Measurements from ENCODE around the gene CPLANE2.

DNA sequence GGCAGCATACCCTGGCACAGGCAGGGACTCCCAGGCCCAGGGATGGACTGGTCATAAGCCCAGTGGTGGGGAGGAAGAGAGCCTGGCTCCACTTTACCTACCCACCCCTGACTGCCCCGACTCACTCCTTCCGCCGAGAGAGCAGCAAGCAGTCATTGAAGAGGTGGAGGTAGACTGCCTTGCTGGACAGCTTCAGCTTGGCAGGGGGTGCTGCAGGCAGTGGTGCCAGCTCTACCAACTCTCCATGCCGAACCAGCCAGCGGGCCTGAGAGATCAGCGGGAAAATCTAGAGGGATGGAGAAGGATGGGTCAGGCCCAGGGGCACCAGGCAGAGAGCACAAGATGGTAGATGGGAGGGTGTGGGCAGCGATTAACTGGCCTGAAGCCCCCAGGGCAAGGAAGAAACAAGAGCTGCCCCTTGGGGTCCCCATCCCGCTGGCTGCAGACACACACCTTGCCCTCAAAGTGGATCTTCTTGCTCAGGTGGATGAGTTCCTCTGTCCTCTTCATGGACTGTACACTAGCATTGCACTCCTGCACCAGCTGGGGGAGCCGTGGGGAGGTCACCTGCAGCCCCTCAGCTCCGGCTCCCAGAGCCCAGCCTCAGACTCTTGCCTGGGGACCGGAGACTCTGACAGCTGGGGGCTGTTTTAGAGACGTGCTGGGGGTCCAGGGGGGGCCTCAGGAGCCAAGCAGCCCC lies 32.2 kb downstream of the CPLANE2 start:
- TF ChIP-seq, protein P1, sequence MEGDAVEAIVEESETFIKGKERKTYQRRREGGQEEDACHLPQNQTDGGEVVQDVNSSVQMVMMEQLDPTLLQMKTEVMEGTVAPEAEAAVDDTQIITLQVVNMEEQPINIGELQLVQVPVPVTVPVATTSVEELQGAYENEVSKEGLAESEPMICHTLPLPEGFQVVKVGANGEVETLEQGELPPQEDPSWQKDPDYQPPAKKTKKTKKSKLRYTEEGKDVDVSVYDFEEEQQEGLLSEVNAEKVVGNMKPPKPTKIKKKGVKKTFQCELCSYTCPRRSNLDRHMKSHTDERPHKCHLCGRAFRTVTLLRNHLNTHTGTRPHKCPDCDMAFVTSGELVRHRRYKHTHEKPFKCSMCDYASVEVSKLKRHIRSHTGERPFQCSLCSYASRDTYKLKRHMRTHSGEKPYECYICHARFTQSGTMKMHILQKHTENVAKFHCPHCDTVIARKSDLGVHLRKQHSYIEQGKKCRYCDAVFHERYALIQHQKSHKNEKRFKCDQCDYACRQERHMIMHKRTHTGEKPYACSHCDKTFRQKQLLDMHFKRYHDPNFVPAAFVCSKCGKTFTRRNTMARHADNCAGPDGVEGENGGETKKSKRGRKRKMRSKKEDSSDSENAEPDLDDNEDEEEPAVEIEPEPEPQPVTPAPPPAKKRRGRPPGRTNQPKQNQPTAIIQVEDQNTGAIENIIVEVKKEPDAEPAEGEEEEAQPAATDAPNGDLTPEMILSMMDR (IDR thresholded peaks at IDR 0.05; ENCODE audit: insufficient read depth, low read depth, low read length): no peak
- no peak for TF ChIP-seq EZH2 (IDR thresholded peaks at IDR 0.05; ENCODE audit: insufficient read depth, low read length)
